ENCODE data around the gene SLC35A3.

The SLC35A3 gene

DNA sequence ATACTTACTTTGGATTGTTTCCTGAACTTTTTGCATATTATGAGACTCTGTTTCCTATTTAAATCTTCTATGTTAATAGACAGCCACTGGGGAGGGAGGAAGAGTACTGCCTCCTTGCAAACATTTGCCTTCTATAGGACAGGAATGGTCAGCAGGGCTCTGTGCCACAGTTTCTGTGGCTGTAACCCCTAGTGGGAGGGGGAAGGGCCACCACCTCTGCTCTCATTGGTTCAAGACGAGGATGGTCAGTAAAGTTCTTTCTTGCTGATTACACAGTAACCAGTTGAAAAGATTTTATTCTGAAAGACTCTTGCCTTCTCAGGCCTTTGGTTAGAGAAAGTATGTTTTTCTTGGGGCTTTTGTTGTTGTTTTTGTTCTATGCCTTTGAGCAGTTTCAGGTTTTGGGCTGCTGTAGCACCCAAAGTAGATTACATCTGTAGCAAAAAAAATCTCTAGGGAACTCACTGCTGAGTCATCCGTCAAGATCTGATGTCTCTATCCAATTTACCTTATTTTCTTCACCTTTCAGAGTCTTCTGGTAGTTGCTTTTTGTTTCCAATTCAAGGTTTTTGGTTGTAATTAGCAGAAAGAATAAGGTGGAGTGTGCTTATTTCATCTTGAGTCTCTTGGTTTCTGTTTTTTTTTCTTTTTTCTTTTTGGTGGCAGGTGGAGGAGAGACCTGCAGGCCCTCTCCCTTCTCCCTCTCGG is 23.1 kb downstream of the SLC35A3 start:
- Histone ChIP-seq H3K9ac (ENCODE audit: low read depth in 1 of 2, low read length in 2 of 2) (no peak overlapping the region), H3K27ac (ENCODE audit: low read depth in 2 of 2, low read length in 2 of 2) (no peak overlapping the region), H3K4me3 (ENCODE audit: low read length in 2 of 2) (no peak overlapping the region), H3K9me3 (ENCODE audit: control insufficient read depth in 2 of 2, low read length in 2 of 2) (no peaks in the 10 kb centered on the region), H3K27me3 (ENCODE audit: control insufficient read depth in 2 of 2, insufficient read depth in 2 of 2, low read length in 2 of 2) (no peaks in the 10 kb centered on the region), H3K36me3 (ENCODE audit: control insufficient read depth in 2 of 2, insufficient read depth in 2 of 2, low read length in 2 of 2) (peaks cover 23 to 26% of the 10 kb centered on the region in 2 donors), H3K4me1 (ENCODE audit: control insufficient read depth in 2 of 2, insufficient read depth in 2 of 2, low read length in 2 of 2) (no peaks in the 10 kb centered on the region)

DNA sequence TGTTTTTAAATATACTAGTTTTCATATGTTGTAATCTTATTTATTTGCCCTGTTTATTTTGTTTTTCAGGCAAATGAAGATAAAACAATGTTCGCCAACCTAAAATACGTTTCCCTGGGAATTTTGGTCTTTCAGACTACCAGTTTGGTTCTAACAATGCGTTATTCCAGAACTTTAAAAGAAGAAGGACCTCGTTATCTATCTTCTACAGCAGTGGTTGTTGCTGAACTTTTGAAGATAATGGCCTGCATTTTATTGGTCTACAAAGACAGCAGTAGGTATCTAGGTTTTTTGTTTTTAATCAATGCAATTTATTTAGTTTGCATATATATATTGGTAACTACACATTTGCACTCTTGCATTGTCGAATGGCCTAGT is 23.7 kb downstream of the SLC35A3 start:
- no peak overlapping the region for H3K9ac ChIP-seq (ENCODE audit: low read depth in 1 of 2, low read length in 2 of 2)
- peaks cover 23 to 26% of the 10 kb centered on the region in 2 donors for H3K36me3 ChIP-seq (ENCODE audit: control insufficient read depth in 2 of 2, insufficient read depth in 2 of 2, low read length in 2 of 2)
- H3K27ac ChIP-seq (ENCODE audit: low read depth in 2 of 2, low read length in 2 of 2), result no peak overlapping the region
- H3K9me3 ChIP-seq (ENCODE audit: control insufficient read depth in 2 of 2, low read length in 2 of 2), result no peaks in the 10 kb centered on the region
- no peaks in the 10 kb centered on the region for H3K4me1 ChIP-seq (ENCODE audit: control insufficient read depth in 2 of 2, insufficient read depth in 2 of 2, low read length in 2 of 2)
- no peaks in the 10 kb centered on the region for H3K27me3 ChIP-seq (ENCODE audit: control insufficient read depth in 2 of 2, insufficient read depth in 2 of 2, low read length in 2 of 2)
- H3K4me3 ChIP-seq (ENCODE audit: low read length in 2 of 2), result no peak overlapping the region

DNA sequence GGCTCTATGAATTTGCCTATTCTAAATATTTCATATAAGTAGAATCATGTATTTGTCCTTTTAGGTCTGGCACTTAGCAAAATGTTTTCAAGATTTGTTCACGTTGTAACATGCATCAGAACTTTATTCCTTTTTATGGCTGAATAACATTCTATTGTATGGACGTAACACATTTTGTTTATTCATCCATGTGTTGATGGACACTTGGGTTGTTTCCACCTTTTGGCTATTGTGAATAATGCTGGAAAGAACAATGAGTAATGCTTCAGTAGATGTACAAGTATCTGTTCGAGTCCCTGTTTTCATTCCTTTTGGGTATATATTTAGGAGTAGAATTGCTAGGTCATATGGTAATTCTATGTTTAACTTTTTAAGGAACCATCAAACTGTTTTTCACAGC is 24.7 kb downstream of the SLC35A3 start:
- Histone ChIP-seq H3K9me3 (ENCODE audit: control insufficient read depth in 2 of 2, low read length in 2 of 2) (no peaks in the 10 kb centered on the region), H3K27me3 (ENCODE audit: control insufficient read depth in 2 of 2, insufficient read depth in 2 of 2, low read length in 2 of 2) (no peaks in the 10 kb centered on the region), H3K27ac (ENCODE audit: low read depth in 2 of 2, low read length in 2 of 2) (no peak overlapping the region), H3K4me3 (ENCODE audit: low read length in 2 of 2) (no peak overlapping the region), H3K36me3 (ENCODE audit: control insufficient read depth in 2 of 2, insufficient read depth in 2 of 2, low read length in 2 of 2) (peaks cover 21 to 26% of the 10 kb centered on the region in 2 donors), H3K4me1 (ENCODE audit: control insufficient read depth in 2 of 2, insufficient read depth in 2 of 2, low read length in 2 of 2) (no peaks in the 10 kb centered on the region), H3K9ac (ENCODE audit: low read depth in 1 of 2, low read length in 2 of 2) (no peak overlapping the region)

DNA sequence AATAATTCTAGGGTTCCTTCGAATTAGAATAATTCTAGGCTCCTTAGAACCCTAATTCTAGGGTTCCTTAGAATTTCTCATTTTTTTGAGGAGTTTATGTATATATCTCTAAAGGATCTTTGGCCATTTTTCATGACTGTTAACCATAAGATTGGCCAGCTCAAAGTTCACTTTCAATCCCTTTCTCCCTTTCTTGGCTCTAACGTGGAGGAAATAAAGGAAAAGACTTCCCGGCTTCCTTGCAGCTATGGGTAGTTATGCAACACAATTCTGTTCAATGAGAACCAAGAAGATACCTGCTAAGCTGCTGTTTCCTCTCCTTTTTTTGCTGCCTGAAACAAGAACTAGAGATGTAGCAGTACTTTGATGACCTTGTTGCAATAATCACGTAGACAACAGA is 27.2 kb downstream of the SLC35A3 start:
- H3K27ac ChIP-seq (ENCODE audit: low read depth in 2 of 2, low read length in 2 of 2), result no peak overlapping the region
- no peaks in the 10 kb centered on the region for H3K4me1 ChIP-seq (ENCODE audit: control insufficient read depth in 2 of 2, insufficient read depth in 2 of 2, low read length in 2 of 2)
- H3K9me3 ChIP-seq (ENCODE audit: control insufficient read depth in 2 of 2, low read length in 2 of 2), result no peaks in the 10 kb centered on the region
- H3K9ac ChIP-seq (ENCODE audit: low read depth in 1 of 2, low read length in 2 of 2), result no peak overlapping the region
- no peaks in the 10 kb centered on the region for H3K27me3 ChIP-seq (ENCODE audit: control insufficient read depth in 2 of 2, insufficient read depth in 2 of 2, low read length in 2 of 2)
- no peak overlapping the region for H3K4me3 ChIP-seq (ENCODE audit: low read length in 2 of 2)
- peaks cover 15 to 23% of the 10 kb centered on the region in 2 donors for H3K36me3 ChIP-seq (ENCODE audit: control insufficient read depth in 2 of 2, insufficient read depth in 2 of 2, low read length in 2 of 2)

DNA sequence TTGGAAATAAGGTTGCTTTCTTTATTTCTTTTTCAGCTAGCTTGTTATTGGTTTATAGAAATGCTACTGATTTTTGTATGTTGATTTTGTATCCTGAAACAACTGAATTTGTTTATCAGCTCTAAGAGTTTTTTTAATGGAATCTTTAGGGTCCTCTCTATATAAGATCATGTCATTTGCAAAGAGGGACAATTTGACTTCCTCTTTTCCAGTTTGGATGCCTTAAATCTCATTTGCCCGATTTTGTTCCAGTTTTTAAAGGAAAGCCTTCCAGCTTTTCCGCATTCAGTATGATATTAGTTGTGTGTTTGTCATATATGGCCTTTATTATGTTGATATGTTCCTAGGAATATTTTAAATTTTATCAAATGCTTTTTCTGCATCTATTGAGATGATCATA is 31.7 kb downstream of the SLC35A3 start:
- no peaks in the 10 kb centered on the region for H3K27me3 ChIP-seq (ENCODE audit: control insufficient read depth in 2 of 2, insufficient read depth in 2 of 2, low read length in 2 of 2)
- no peaks in the 10 kb centered on the region for H3K4me1 ChIP-seq (ENCODE audit: control insufficient read depth in 2 of 2, insufficient read depth in 2 of 2, low read length in 2 of 2)
- no peak overlapping the region for H3K9ac ChIP-seq (ENCODE audit: low read depth in 1 of 2, low read length in 2 of 2)
- H3K27ac ChIP-seq (ENCODE audit: low read depth in 2 of 2, low read length in 2 of 2), result no peak overlapping the region
- peaks cover 12 to 16% of the 10 kb centered on the region in 2 donors for H3K36me3 ChIP-seq (ENCODE audit: control insufficient read depth in 2 of 2, insufficient read depth in 2 of 2, low read length in 2 of 2)
- H3K4me3 ChIP-seq (ENCODE audit: low read length in 2 of 2), result no peak overlapping the region
- H3K9me3 ChIP-seq (ENCODE audit: control insufficient read depth in 2 of 2, low read length in 2 of 2), result no peaks in the 10 kb centered on the region

DNA sequence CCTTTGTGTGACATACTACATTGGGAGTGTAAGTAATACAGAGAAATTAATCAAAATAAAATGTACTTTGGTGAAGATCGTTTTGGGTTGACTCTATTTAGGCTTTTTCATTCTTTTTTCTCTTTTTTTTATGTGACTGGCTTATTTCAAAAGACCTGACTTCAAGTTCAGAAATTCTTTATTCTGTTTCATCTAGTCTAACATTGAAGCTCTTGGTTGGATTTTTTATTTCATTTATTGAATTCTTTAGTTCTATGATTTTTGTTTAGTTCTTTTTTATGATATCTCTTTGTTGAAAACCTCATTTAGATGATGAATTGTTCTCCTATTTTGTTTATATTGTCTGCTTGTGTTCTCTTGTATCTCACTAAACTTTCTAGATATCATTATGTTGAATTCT is 35.6 kb downstream of the SLC35A3 start:
- no peak overlapping the region for H3K4me3 ChIP-seq (ENCODE audit: low read length in 2 of 2)
- H3K9ac ChIP-seq (ENCODE audit: low read depth in 1 of 2, low read length in 2 of 2), result no peak overlapping the region
- no peaks in the 10 kb centered on the region for H3K27me3 ChIP-seq (ENCODE audit: control insufficient read depth in 2 of 2, insufficient read depth in 2 of 2, low read length in 2 of 2)
- no peaks in the 10 kb centered on the region for H3K9me3 ChIP-seq (ENCODE audit: control insufficient read depth in 2 of 2, low read length in 2 of 2)
- H3K27ac ChIP-seq (ENCODE audit: low read depth in 2 of 2, low read length in 2 of 2), result no peak overlapping the region
- H3K36me3 ChIP-seq (ENCODE audit: control insufficient read depth in 2 of 2, insufficient read depth in 2 of 2, low read length in 2 of 2), result peaks cover 22 to 29% of the 10 kb centered on the region in 2 donors
- no peaks in the 10 kb centered on the region for H3K4me1 ChIP-seq (ENCODE audit: control insufficient read depth in 2 of 2, insufficient read depth in 2 of 2, low read length in 2 of 2)

DNA sequence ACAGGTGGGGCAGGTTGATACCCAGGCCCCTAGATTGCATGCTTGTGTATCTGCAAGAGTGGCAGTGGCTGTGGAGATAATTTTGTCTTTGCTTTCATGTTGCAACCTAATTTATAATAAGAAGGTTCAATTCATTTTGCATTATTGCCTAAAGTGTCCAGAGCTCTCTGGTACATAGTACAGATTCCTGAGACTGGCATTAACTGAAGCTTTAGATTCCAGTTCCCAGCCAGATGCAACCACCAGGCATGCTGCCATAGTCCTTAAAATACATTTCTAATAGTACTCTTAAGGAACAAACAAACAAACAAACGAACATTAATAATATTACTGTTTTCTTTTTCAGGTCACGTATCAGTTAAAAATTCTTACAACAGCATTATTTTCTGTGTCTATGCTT is 36.9 kb downstream of the SLC35A3 start:
- no peak overlapping the region for H3K27ac ChIP-seq (ENCODE audit: low read depth in 2 of 2, low read length in 2 of 2)
- no peak overlapping the region for H3K4me3 ChIP-seq (ENCODE audit: low read length in 2 of 2)
- H3K27me3 ChIP-seq (ENCODE audit: control insufficient read depth in 2 of 2, insufficient read depth in 2 of 2, low read length in 2 of 2), result no peaks in the 10 kb centered on the region
- H3K4me1 ChIP-seq (ENCODE audit: control insufficient read depth in 2 of 2, insufficient read depth in 2 of 2, low read length in 2 of 2), result no peaks in the 10 kb centered on the region
- H3K36me3 ChIP-seq (ENCODE audit: control insufficient read depth in 2 of 2, insufficient read depth in 2 of 2, low read length in 2 of 2), result peaks cover 22 to 33% of the 10 kb centered on the region in 2 donors
- no peaks in the 10 kb centered on the region for H3K9me3 ChIP-seq (ENCODE audit: control insufficient read depth in 2 of 2, low read length in 2 of 2)
- no peak overlapping the region for H3K9ac ChIP-seq (ENCODE audit: low read depth in 1 of 2, low read length in 2 of 2)

DNA sequence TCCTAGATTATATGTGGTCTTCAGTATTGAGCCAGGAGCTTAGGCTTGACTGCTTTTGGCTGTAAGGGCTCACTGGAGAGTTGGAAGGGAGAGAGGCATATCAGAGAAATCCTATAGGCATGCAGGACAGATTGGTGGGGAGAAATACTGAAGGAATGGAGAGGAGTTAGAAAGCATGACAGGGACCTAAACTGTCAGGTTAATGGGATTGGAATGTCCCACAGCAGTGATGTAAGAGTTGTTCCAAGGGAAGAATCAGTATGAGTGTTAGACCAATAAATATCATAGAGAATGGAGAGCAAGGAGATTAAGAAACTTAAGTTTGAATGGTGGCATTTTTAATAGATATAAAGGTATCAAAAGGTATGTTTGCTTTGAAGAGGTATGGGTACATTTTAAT is 39.7 kb downstream of the SLC35A3 start:
- H3K9ac ChIP-seq (ENCODE audit: low read depth in 1 of 2, low read length in 2 of 2), result no peak overlapping the region
- no peaks in the 10 kb centered on the region for H3K27me3 ChIP-seq (ENCODE audit: control insufficient read depth in 2 of 2, insufficient read depth in 2 of 2, low read length in 2 of 2)
- no peaks in the 10 kb centered on the region for H3K4me1 ChIP-seq (ENCODE audit: control insufficient read depth in 2 of 2, insufficient read depth in 2 of 2, low read length in 2 of 2)
- no peak overlapping the region for H3K27ac ChIP-seq (ENCODE audit: low read depth in 2 of 2, low read length in 2 of 2)
- peaks cover 26 to 33% of the 10 kb centered on the region in 2 donors for H3K36me3 ChIP-seq (ENCODE audit: control insufficient read depth in 2 of 2, insufficient read depth in 2 of 2, low read length in 2 of 2)
- H3K4me3 ChIP-seq (ENCODE audit: low read length in 2 of 2), result no peak overlapping the region
- no peaks in the 10 kb centered on the region for H3K9me3 ChIP-seq (ENCODE audit: control insufficient read depth in 2 of 2, low read length in 2 of 2)

DNA sequence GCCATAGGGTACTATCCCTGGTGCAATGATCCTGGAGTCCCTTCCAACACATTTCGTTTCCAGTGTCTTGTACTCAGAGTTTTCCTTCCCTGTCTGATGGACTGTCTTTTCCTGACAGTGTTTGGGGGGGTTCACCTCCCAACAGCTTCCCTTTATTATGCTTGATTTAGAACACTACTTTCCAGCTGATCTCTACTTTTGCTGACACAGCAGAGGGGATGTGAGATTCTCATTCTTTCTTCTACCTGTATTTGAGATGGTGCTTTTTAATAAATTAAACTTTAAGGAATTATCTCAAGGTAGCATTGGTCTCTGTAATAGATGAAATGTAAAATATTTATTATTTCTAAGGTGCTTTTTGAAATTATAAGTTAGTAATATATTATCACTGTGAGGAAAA is 41.0 kb downstream of the SLC35A3 start:
- no peaks in the 10 kb centered on the region for H3K4me1 ChIP-seq (ENCODE audit: control insufficient read depth in 2 of 2, insufficient read depth in 2 of 2, low read length in 2 of 2)
- no peaks in the 10 kb centered on the region for H3K9me3 ChIP-seq (ENCODE audit: control insufficient read depth in 2 of 2, low read length in 2 of 2)
- H3K4me3 ChIP-seq (ENCODE audit: low read length in 2 of 2), result no peak overlapping the region
- no peaks in the 10 kb centered on the region for H3K27me3 ChIP-seq (ENCODE audit: control insufficient read depth in 2 of 2, insufficient read depth in 2 of 2, low read length in 2 of 2)
- H3K27ac ChIP-seq (ENCODE audit: low read depth in 2 of 2, low read length in 2 of 2), result no peak overlapping the region
- H3K36me3 ChIP-seq (ENCODE audit: control insufficient read depth in 2 of 2, insufficient read depth in 2 of 2, low read length in 2 of 2), result peaks cover 23 to 37% of the 10 kb centered on the region in 2 donors
- H3K9ac ChIP-seq (ENCODE audit: low read depth in 1 of 2, low read length in 2 of 2), result no peak overlapping the region

DNA sequence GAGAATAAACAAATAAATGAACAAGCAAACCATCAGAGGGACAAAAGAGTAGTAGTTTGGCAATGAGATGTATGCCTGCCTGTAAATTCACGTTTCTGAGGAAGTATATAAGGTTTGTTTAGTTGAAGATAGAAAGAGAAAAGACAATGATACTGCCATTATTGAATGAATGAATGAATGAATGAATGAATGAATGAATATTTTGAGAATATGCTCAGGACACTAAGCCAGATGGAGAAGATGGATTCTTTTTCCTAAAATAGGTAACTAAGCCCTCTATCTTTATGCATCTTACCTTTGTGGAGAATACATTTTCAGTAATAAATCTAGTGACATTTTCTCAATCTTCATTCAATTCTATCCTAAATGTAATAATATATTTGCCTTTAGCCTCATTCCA is 49.4 kb downstream of the SLC35A3 start:
- Histone ChIP-seq H3K27ac (ENCODE audit: low read depth in 2 of 2, low read length in 2 of 2) (no peak overlapping the region), H3K4me1 (ENCODE audit: control insufficient read depth in 2 of 2, insufficient read depth in 2 of 2, low read length in 2 of 2) (no peaks in the 10 kb centered on the region), H3K27me3 (ENCODE audit: control insufficient read depth in 2 of 2, insufficient read depth in 2 of 2, low read length in 2 of 2) (no peaks in the 10 kb centered on the region), H3K9ac (ENCODE audit: low read depth in 1 of 2, low read length in 2 of 2) (no peak overlapping the region), H3K36me3 (ENCODE audit: control insufficient read depth in 2 of 2, insufficient read depth in 2 of 2, low read length in 2 of 2) (peaks cover 16% of the 10 kb centered on the region in 2 donors), H3K9me3 (ENCODE audit: control insufficient read depth in 2 of 2, low read length in 2 of 2) (no peaks in the 10 kb centered on the region), H3K4me3 (ENCODE audit: low read length in 2 of 2) (no peak overlapping the region)
